ENCODE measurements around the gene OR6C65.
"Not testable (repeated sequence)": the region's sequence is repeated elsewhere in the genome, so short reads cannot be mapped to it uniquely, and the experiment has no call there.

OR6C65 gene

DNA sequence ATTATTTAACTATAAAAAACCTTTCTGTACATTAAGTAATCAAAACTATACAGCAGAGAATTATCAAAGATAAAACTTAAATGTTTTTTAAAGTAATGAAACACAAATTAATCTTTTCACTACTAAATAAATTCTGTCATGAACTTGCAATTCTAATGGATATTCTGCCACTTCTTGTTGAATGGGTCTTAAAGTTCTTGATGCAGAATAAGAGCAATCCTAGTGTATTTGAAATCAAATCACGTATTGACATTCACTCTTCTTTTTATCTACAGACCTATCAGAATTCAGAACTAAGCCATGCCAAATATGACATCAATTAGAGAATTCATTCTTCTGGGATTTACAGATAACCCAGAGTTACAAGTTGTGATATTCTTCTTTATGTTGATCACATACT, at the start of gene OR6C65:
OR6C65 (plus strand) TSS at position 301 of the 400 bp plus-strand sequence; CDS start at position 301, 0 bp downstream.
- no peak for DNase-seq (ENCODE audit: low spot score)

GRCh38 chr12:55355338-55355737, 45.0 kb upstream of the OR6C65 start:
- DNase-seq (ENCODE audit: low spot score); FAIRE-seq: not testable (repeated sequence)

More for the DNA sequence above, at the start of gene OR6C65:
- no peak for FAIRE-seq

GRCh38 chr12:55362675-55363074, 37.7 kb upstream of the OR6C65 start, which contains the start of gene OR6C75:
TSS of gene OR6C75 (plus strand) at chr12:55362975. CDS start at chr12:55365111, 2,136 bp downstream.
- FAIRE-seq (no peak), DNase-seq (ENCODE audit: low spot score) (no peak)

DNA sequence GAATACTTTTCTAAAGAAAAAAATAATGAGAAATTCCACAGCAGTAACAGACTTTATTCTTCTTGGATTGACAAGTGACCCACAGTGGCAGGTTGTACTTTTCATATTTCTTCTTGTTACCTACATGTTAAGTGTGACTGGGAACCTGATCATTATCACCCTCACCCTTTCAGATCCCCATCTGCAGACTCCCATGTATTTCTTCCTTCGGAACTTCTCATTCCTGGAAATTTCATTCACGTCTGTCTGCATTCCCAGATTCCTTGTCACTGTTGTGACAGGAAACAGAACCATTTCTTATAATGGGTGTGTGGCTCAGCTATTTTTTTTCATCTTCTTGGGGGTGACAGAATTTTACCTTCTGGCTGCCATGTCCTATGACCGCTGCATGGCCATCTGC, 35.2 kb upstream of the OR6C65 start:
- FAIRE-seq = no peak

GRCh38 chr12:55372521-55372920, 27.8 kb upstream of the OR6C65 start:
- FAIRE-seq (no peak), DNase-seq (ENCODE audit: low spot score) (no peak)

More for the DNA sequence above, 35.2 kb upstream of the OR6C65 start:
- DNase-seq (ENCODE audit: low spot score) = no peak

DNA sequence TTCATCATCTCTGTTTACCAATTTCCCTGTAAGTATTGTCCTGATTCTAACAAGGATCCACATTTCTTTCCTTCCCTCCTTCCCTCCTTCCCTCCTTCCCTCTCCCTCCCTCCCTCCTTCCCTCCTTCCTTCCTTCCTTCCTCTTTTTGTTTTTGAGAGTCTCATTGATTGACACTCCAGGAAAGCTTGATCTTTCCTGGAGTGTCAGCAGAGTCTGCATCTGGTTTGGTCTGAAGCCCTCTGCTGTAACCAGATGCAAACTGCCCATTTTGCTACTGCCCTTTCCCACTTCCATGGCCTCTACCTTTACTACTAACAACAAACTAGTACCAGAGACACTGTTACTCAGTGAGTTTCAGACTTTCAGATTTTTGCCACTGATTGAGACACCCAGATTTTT, 14.4 kb upstream of the OR6C65 start:
- DNase-seq (ENCODE audit: low spot score) = no peak
- FAIRE-seq = no peak

GRCh38 chr12:55392032-55392795, 8.1 kb upstream of the OR6C65 start:
- FAIRE-seq = no peak
- DNase-seq (ENCODE audit: low spot score) = no peak

GRCh38 chr12:55396326-55396725, 4.0 kb upstream of the OR6C65 start:
- DNase-seq (ENCODE audit: low spot score) (no peak), FAIRE-seq (no peak)

DNA sequence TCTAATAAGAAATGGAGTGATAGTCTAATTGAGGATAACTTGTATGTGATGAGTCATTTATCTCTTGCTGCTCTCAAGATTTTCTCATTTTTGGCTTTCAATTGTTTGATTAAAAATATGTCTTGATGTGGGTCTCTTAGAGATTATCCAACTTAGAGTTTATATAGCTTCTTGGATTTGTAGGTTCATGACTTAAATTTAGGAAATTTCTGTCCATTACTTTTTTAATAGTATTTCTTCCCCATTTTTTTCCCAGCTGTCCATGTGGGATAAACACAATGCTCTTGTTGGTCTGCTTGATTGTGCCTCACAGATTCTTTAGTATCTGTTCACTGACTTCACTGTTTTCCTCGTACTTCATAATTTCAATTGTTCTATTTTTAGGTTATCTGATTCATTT, 7.5 kb downstream of the OR6C65 start:
- FAIRE-seq (no peak), DNase-seq (ENCODE audit: low spot score) (no peak)

GRCh38 chr12:55409133-55409532, 8.8 kb downstream of the OR6C65 start:
- not testable (repeated sequence) for FAIRE-seq

GRCh38 chr12:55412138-55412537, 11.8 kb downstream of the OR6C65 start:
- not testable (repeated sequence) for FAIRE-seq; DNase-seq (ENCODE audit: low spot score)

More at GRCh38 chr12:55409133-55409532, 8.8 kb downstream of the OR6C65 start:
- DNase-seq (ENCODE audit: low spot score) = not testable (repeated sequence)

GRCh38 chr12:55413498-55414388, 13.4 kb downstream of the OR6C65 start:
- not testable (repeated sequence) for FAIRE-seq

GRCh38 chr12:55414396-55414823, 14.1 kb downstream of the OR6C65 start:
- DNase-seq (ENCODE audit: low spot score); FAIRE-seq: not testable (repeated sequence)

More at GRCh38 chr12:55413498-55414388, 13.4 kb downstream of the OR6C65 start:
- not testable (repeated sequence) for DNase-seq (ENCODE audit: low spot score)

GRCh38 chr12:55414889-55415288, 14.6 kb downstream of the OR6C65 start:
- DNase-seq (ENCODE audit: low spot score); FAIRE-seq: not testable (repeated sequence)

DNA sequence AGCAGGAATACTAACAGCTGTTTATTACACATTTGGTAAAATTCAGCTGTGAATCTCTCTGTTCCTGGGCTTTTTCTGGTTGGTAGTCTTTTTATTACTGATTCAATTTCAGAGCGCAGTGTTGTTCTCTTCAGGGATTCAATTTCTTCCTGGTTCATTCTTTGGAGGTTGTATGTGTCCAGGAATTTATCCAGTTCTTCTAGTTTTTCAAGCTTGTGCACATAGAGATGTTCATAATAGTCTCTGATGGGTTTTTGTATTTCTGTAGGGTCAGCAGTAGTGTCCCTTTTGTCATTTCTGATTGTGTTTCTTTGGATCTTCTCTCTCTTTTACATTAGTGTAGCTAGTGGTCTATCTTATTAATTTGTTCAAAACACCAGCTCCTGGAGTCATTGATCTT, 16.6 kb downstream of the OR6C65 start:
- no peak for DNase-seq (ENCODE audit: low spot score)
- FAIRE-seq = no peak

GRCh38 chr12:55420307-55420962, 20.1 kb downstream of the OR6C65 start:
- FAIRE-seq = no peak

DNA sequence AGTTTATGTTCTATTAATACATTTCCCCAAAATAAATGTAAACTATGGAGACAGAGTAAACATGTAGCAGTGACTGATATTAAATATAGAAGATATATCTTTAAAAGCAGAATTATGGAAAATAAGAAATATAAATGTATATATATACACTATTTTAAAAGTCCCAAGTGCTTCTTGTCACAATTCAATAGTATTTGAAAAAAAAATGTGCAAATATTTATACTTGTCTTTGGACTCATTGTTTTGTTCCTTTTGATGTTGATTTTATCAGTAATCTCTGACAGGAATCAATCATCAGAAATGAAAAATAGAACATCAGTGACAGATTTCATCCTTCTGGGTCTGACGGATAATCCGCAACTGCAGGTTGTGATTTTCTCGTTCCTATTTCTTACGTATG, 25.6 kb downstream of the OR6C65 start, which contains the start of gene OR6C76:
OR6C76 (plus strand) TSS at position 301 of the 400 bp plus-strand sequence; CDS start at position 301, 0 bp downstream.
- DNase-seq (ENCODE audit: low spot score) (no peak), FAIRE-seq (no peak)

More at GRCh38 chr12:55420307-55420962, 20.1 kb downstream of the OR6C65 start:
- DNase-seq (ENCODE audit: low spot score) = no peak

DNA sequence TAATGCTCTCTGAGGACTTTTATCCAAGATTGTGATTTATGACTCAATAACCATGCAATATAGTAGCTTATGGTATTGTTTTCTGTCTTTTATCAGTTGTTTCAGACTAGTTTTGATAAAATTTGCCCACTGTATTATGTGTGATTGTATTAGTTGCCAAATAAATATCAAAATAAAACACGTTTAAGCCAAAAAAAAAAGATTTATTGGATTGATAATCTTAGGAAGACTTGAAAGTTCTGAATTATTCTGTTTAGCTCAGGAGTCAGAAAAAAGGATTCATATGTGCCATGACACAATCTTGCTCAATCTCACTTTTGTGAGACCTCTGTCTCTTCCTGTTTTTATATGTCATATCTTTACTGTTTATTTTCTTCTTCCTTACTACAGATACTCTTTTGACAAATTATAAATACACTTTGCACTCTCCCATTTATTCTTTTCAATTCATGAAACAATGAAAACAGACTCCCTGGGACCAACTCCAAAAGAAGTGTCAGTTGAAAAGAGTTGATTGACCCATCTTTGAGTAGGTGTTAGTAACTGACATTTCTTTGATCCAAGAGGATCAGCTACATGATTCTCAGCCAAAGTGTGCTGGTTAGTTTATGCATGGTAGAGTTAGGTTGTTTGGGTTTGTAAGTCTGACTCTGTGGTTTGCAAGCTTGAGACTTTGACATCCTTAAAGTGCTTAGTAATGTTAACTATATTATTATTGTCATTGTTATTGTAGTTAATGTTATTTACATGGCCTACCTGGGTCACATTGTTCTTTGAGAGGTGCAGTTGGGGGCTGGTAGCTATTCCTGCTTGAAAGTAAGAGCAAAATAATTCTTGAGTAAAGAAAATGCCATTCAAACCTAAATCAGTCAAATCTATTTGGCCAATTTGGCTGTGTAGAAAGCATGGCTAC, 28.3 kb downstream of the OR6C65 start:
- DNase-seq (ENCODE audit: low spot score) (no peak), FAIRE-seq (no peak)

DNA sequence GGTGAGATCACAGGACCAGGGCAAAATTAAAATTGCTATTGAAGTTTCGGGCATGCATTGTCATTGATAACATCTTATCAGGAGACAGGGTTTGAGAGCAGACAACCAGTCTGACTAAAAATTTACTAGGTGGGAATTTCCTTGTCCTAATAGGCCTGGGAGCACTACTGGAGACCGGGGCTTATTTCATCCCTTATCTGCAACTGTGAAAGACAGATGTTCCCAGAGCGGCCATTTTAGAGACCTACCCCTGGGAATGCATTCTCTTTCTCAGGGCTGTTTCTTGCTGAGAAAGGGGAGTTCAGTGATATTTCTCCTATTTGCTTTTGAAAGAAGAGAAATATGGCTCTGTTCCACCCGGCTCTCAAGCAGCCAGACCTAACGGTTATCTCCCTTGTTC, 40.9 kb downstream of the OR6C65 start:
- not testable (repeated sequence) for FAIRE-seq; DNase-seq (ENCODE audit: low spot score)

DNA sequence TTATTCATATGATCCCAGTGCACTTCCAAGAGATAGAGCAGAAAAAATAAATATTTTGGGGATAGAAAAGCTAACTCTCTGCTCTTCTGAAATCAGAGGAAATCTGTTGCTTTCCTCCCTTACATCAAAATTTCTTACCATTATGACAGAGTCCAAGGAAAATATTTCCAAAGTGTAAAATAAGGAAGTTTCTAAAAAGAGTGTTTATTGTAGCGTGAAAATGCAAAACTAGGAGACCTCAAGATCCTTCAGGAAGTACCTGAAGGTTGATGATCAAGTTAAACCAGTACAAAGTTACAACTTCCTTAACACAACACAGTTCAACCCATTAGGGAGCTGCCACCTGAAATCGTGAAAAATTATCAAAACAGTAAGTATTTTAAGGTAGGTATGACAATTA, 43.4 kb downstream of the OR6C65 start, which contains the start of gene OR6C2:
OR6C2 (plus strand) TSS at position 301 of the 400 bp plus-strand sequence. CDS start 8,138 bp downstream, outside the sequence.
- DNase-seq (ENCODE audit: low spot score) = no peak
- FAIRE-seq = no peak
